HG02938 (cell line): ENCODE data around the gene UGGT2.
"Not testable (repeated sequence)": the region's sequence is repeated elsewhere in the genome, so short reads cannot be mapped to it uniquely, and the experiment has no call there.

Experiments
- ATAC-seq: cut with Tn5 transposase; IDR thresholded peaks from one replicate; pipeline ENCODE4 v1.9.1; 2021; ENCODE audit warnings: mild to moderate bottlenecking, moderate library complexity; ENCODE audit not compliant: unreplicated experiment

The UGGT2 gene

GRCh38 chr13:96051946-96052345 is 1.3 kb downstream of the UGGT2 start:
- not testable (repeated sequence) for ATAC-seq

- ATAC-seq: not testable (repeated sequence)
These were observed 1.7 kb downstream of the UGGT2 start for GRCh38 chr13:96051491-96051890.

- ATAC-seq: not testable (repeated sequence)
These were observed 2.2 kb downstream of the UGGT2 start for GRCh38 chr13:96050955-96051354.

- ATAC-seq: not testable (repeated sequence)
These were observed 6.6 kb downstream of the UGGT2 start for GRCh38 chr13:96046449-96047126.

GRCh38 chr13:96044238-96044637 is 9.0 kb downstream of the UGGT2 start:
- no peak for ATAC-seq

- ATAC-seq: no peak
These were observed 11.7 kb downstream of the UGGT2 start for GRCh38 chr13:96041326-96042110.

GRCh38 chr13:96036515-96036914 is 16.7 kb downstream of the UGGT2 start:
- no peak for ATAC-seq

GRCh38 chr13:96034662-96035061 is 18.5 kb downstream of the UGGT2 start:
- no peak for ATAC-seq

GRCh38 chr13:96033220-96034015 is 19.8 kb downstream of the UGGT2 start:
- no peak for ATAC-seq

GRCh38 chr13:96032717-96033116 is 20.5 kb downstream of the UGGT2 start:
- ATAC-seq: no peak

GRCh38 chr13:96029002-96029401 is 24.2 kb downstream of the UGGT2 start:
- ATAC-seq: no peak

- ATAC-seq: no peak
These were observed 25.7 kb downstream of the UGGT2 start for GRCh38 chr13:96027496-96027895.

- no peak for ATAC-seq
These were observed 27.9 kb downstream of the UGGT2 start for GRCh38 chr13:96025283-96025682.

GRCh38 chr13:96020931-96021330 is 32.3 kb downstream of the UGGT2 start:
- no peak for ATAC-seq

- peak; percentile 95 for ATAC-seq
These were observed 33.0 kb downstream of the UGGT2 start for GRCh38 chr13:96020155-96020575.

GRCh38 chr13:96018135-96018534 is 35.1 kb downstream of the UGGT2 start:
- no peak for ATAC-seq

- ATAC-seq: no peak
These were observed 41.8 kb downstream of the UGGT2 start for GRCh38 chr13:96011291-96011872.

GRCh38 chr13:96003304-96003703 is 49.9 kb downstream of the UGGT2 start:
- ATAC-seq: no peak

- no peak for ATAC-seq
These were observed 50.7 kb downstream of the UGGT2 start for GRCh38 chr13:96002322-96003131.

GRCh38 chr13:96000069-96000468 is 53.1 kb downstream of the UGGT2 start:
- no peak for ATAC-seq
